ENCODE results near the gene MAPKAP1. TPM values are rescaled to one million over a fixed set of nuclear protein-coding genes. Genes with fewer than 3 reads are reported as not detected.

Gene MAPKAP1
- total RNA-seq, 2 donors from 2014 or later, result 83.7 to 91.8 TPM

- intact Hi-C loops (cut with DNase I), result no loop called here
- H3K4me3 ChIP-seq, result no peak overlapping the region
- ATAC-seq, result no peak
- H3K9me3 ChIP-seq, result no peaks in the 10 kb centered on the region
- DNase-seq, result no peak
- H3K4me1 ChIP-seq, result peaks cover 13% of the 10 kb centered on the region
- H3K27ac ChIP-seq, result no peak overlapping the region
- no peaks in the 10 kb centered on the region for H3K36me3 ChIP-seq (replicated peaks in 1 of 2; ENCODE audit: insufficient read depth in 1 of 2, low read depth in 2 of 2)
- no peak for TF ChIP-seq CTCF (IDR thresholded peaks at IDR 0.05)
- no peak for TF ChIP-seq POLR2A (IDR thresholded peaks at IDR 0.05)
- H3K27me3 ChIP-seq, result no peaks in the 10 kb centered on the region
- 74 to 81% methylated on average over 4 of the region's 4 CpGs for WGBS, 2 donors
Measured at GRCh38 chr9:125603478-125604021, 103.5 kb downstream of the MAPKAP1 start.

GRCh38 chr9:125601961-125602360 is 105.0 kb downstream of the MAPKAP1 start:
- H3K4me1 ChIP-seq, result peaks cover 13% of the 10 kb centered on the region
- H3K4me3 ChIP-seq, result no peak overlapping the region
- no peak for ATAC-seq
- H3K36me3 ChIP-seq (replicated peaks in 1 of 2; ENCODE audit: insufficient read depth in 1 of 2, low read depth in 2 of 2), result no peaks in the 10 kb centered on the region
- H3K27ac ChIP-seq, result no peak overlapping the region
- no peaks in the 10 kb centered on the region for H3K27me3 ChIP-seq
- WGBS, 2 donors, result 95% methylated on average over 7 of the region's 7 CpGs
- intact Hi-C loops (cut with DNase I), result no loop called here
- TF ChIP-seq POLR2A (IDR thresholded peaks at IDR 0.05) (no peak), CTCF (IDR thresholded peaks at IDR 0.05) (no peak)
- DNase-seq, result no peak
- no peaks in the 10 kb centered on the region for H3K9me3 ChIP-seq

- H3K27me3 ChIP-seq, result no peaks in the 10 kb centered on the region
- DNase-seq (peak; percentile 22 to 62 (median 32)), ATAC-seq (peak; percentile 56)
- TF ChIP-seq POLR2A (IDR thresholded peaks at IDR 0.05) (no peak), CTCF (IDR thresholded peaks at IDR 0.05) (no peak)
- no peak overlapping the region for H3K27ac ChIP-seq
- no peaks in the 10 kb centered on the region for H3K36me3 ChIP-seq (replicated peaks in 1 of 2; ENCODE audit: insufficient read depth in 1 of 2, low read depth in 2 of 2)
- 23 to 29% methylated on average over 1 of the region's 1 CpG for WGBS, 2 donors
- intact Hi-C loops (cut with DNase I), result no loop called here
- peaks cover 13% of the 10 kb centered on the region for H3K4me1 ChIP-seq
- no peak overlapping the region for H3K4me3 ChIP-seq
- no peaks in the 10 kb centered on the region for H3K9me3 ChIP-seq
Measured at GRCh38 chr9:125600194-125600593, 106.8 kb downstream of the MAPKAP1 start.

- Histone ChIP-seq H3K4me3 (no peak overlapping the region), H3K9me3 (no peaks in the 10 kb centered on the region), H3K36me3 (replicated peaks in 1 of 2; ENCODE audit: insufficient read depth in 1 of 2, low read depth in 2 of 2) (no peaks in the 10 kb centered on the region), H3K4me1 (no peaks in the 10 kb centered on the region), H3K27ac (no peak overlapping the region), H3K27me3 (no peaks in the 10 kb centered on the region)
- DNase-seq (no peak), ATAC-seq (no peak)
- WGBS, 2 donors, result 52 to 64% methylated on average over 3 of the region's 3 CpGs
- no peak for TF ChIP-seq POLR2A (IDR thresholded peaks at IDR 0.05)
- no peak for TF ChIP-seq CTCF (IDR thresholded peaks at IDR 0.05)
- intact Hi-C loops (cut with DNase I), result no loop called here
Measured at GRCh38 chr9:125594223-125594610, 112.8 kb downstream of the MAPKAP1 start.

GRCh38 chr9:125593581-125594222 is 113.3 kb downstream of the MAPKAP1 start:
- H3K36me3 ChIP-seq (replicated peaks in 1 of 2; ENCODE audit: insufficient read depth in 1 of 2, low read depth in 2 of 2), result no peaks in the 10 kb centered on the region
- no peaks in the 10 kb centered on the region for H3K4me1 ChIP-seq
- 82 to 92% methylated on average over 6 of the region's 6 CpGs for WGBS, 2 donors
- no peaks in the 10 kb centered on the region for H3K27me3 ChIP-seq
- TF ChIP-seq POLR2A (IDR thresholded peaks at IDR 0.05) (no peak), CTCF (IDR thresholded peaks at IDR 0.05) (no peak)
- ATAC-seq (no peak), DNase-seq (no peak)
- intact Hi-C loops (cut with DNase I), result no loop called here
- H3K4me3 ChIP-seq, result no peak overlapping the region
- H3K9me3 ChIP-seq, result no peaks in the 10 kb centered on the region
- no peak overlapping the region for H3K27ac ChIP-seq
